Measurements from ENCODE around the gene BRINP3. TPM values are rescaled to one million over a fixed set of nuclear protein-coding genes. Genes with fewer than 3 reads are reported as not detected.

Gene BRINP3
- total RNA-seq, 3 donors from 2014 or later (not counting 1 experiment from before 2014, with no cell fraction given) = not detected

- no peak overlapping the region for H3K27ac ChIP-seq (ENCODE audit: low read length)
- H3K4me1 ChIP-seq (ENCODE audit: control insufficient read depth, insufficient read depth, low read length) = no peaks in the 10 kb centered on the region
- no peak overlapping the region for H3K4me3 ChIP-seq (ENCODE audit: low read length)
- H3K36me3 ChIP-seq (ENCODE audit: control insufficient read depth, insufficient read depth, low read length) = no peaks in the 10 kb centered on the region
- no peaks in the 10 kb centered on the region for H3K27me3 ChIP-seq (ENCODE audit: control insufficient read depth, insufficient read depth, low read length)
- no peaks in the 10 kb centered on the region for H3K4me1 Mint-ChIP-seq
- DNase-seq (no peak), ATAC-seq (no peak)
- TF ChIP-seq CTCF (IDR thresholded peaks at IDR 0.05) = no peak
- peaks cover 9 to 10% of the 10 kb centered on the region in 2 donors for H3K9me3 Mint-ChIP-seq
- H3K27ac Mint-ChIP-seq = no peak overlapping the region
- H3K9me3 ChIP-seq (ENCODE audit: control insufficient read depth, insufficient read depth, low read length) = peaks cover 6% of the 10 kb centered on the region
- no peak overlapping the region for H3K4me3 Mint-ChIP-seq
- WGBS (ENCODE audit: insufficient coverage) = 75% methylated on average over 2 of the region's 2 CpGs
- intact Hi-C loops (cut with micrococcal nuclease) = no loop called here
- no peaks in the 10 kb centered on the region for H3K27me3 Mint-ChIP-seq (ENCODE audit: low read depth in 2 of 2)
- H3K36me3 Mint-ChIP-seq = no peaks in the 10 kb centered on the region
These were observed 38.2 kb downstream of the BRINP3 start for GRCh38 chr1:190439447-190439846.

- H3K4me1 Mint-ChIP-seq = no peaks in the 10 kb centered on the region
- H3K9me3 Mint-ChIP-seq = peaks cover 9 to 17% of the 10 kb centered on the region in 2 donors
- DNase-seq (no peak), ATAC-seq (no peak)
- no peak overlapping the region for H3K27ac ChIP-seq (ENCODE audit: low read length)
- no peak overlapping the region for H3K27ac Mint-ChIP-seq
- H3K27me3 Mint-ChIP-seq (ENCODE audit: low read depth in 2 of 2) = no peaks in the 10 kb centered on the region
- H3K36me3 Mint-ChIP-seq = no peaks in the 10 kb centered on the region
- WGBS (ENCODE audit: insufficient coverage) = no CpG with 5 or more reads among the region's 1 CpG
- no peak overlapping the region for H3K4me3 Mint-ChIP-seq
- intact Hi-C loops (cut with micrococcal nuclease) = no loop called here
- no peaks in the 10 kb centered on the region for H3K27me3 ChIP-seq (ENCODE audit: control insufficient read depth, insufficient read depth, low read length)
- H3K9me3 ChIP-seq (ENCODE audit: control insufficient read depth, insufficient read depth, low read length) = no peaks in the 10 kb centered on the region
- H3K36me3 ChIP-seq (ENCODE audit: control insufficient read depth, insufficient read depth, low read length) = no peaks in the 10 kb centered on the region
- H3K4me3 ChIP-seq (ENCODE audit: low read length) = no peak overlapping the region
- no peak for TF ChIP-seq CTCF (IDR thresholded peaks at IDR 0.05)
- H3K4me1 ChIP-seq (ENCODE audit: control insufficient read depth, insufficient read depth, low read length) = no peaks in the 10 kb centered on the region
These were observed 41.0 kb downstream of the BRINP3 start for GRCh38 chr1:190436615-190437014.

GRCh38 chr1:190429932-190430331 lies 47.7 kb downstream of the BRINP3 start:
- no peaks in the 10 kb centered on the region for H3K27me3 ChIP-seq (ENCODE audit: control insufficient read depth, insufficient read depth, low read length)
- intact Hi-C loops (cut with micrococcal nuclease) = no loop called here
- H3K27ac ChIP-seq (ENCODE audit: low read length) = no peak overlapping the region
- 100% methylated on average over 1 of the region's 2 CpGs for WGBS (ENCODE audit: insufficient coverage)
- ATAC-seq (no peak), DNase-seq (no peak)
- no peaks in the 10 kb centered on the region for H3K4me1 ChIP-seq (ENCODE audit: control insufficient read depth, insufficient read depth, low read length)
- H3K4me3 ChIP-seq (ENCODE audit: low read length) = no peak overlapping the region
- Mint-ChIP-seq H3K4me3 (no peak overlapping the region), H3K27ac (no peak overlapping the region), H3K27me3 (ENCODE audit: low read depth in 2 of 2) (no peaks in the 10 kb centered on the region), H3K4me1 (no peaks in the 10 kb centered on the region), H3K36me3 (no peaks in the 10 kb centered on the region), H3K9me3 (peaks cover 6 to 16% of the 10 kb centered on the region in 2 donors)
- no peaks in the 10 kb centered on the region for H3K36me3 ChIP-seq (ENCODE audit: control insufficient read depth, insufficient read depth, low read length)
- H3K9me3 ChIP-seq (ENCODE audit: control insufficient read depth, insufficient read depth, low read length) = no peaks in the 10 kb centered on the region
- no peak for TF ChIP-seq CTCF (IDR thresholded peaks at IDR 0.05)

GRCh38 chr1:190429141-190429540 lies 48.5 kb downstream of the BRINP3 start:
- Mint-ChIP-seq H3K4me3 (no peak overlapping the region), H3K27ac (no peak overlapping the region), H3K4me1 (no peaks in the 10 kb centered on the region), H3K9me3 (peaks cover 9 to 21% of the 10 kb centered on the region in 2 donors), H3K27me3 (ENCODE audit: low read depth in 2 of 2) (no peaks in the 10 kb centered on the region), H3K36me3 (no peaks in the 10 kb centered on the region)
- Histone ChIP-seq H3K4me3 (ENCODE audit: low read length) (no peak overlapping the region), H3K36me3 (ENCODE audit: control insufficient read depth, insufficient read depth, low read length) (no peaks in the 10 kb centered on the region), H3K27me3 (ENCODE audit: control insufficient read depth, insufficient read depth, low read length) (no peaks in the 10 kb centered on the region), H3K4me1 (ENCODE audit: control insufficient read depth, insufficient read depth, low read length) (no peaks in the 10 kb centered on the region), H3K27ac (ENCODE audit: low read length) (no peak overlapping the region), H3K9me3 (ENCODE audit: control insufficient read depth, insufficient read depth, low read length) (no peaks in the 10 kb centered on the region)
- intact Hi-C loops (cut with micrococcal nuclease) = no loop called here
- DNase-seq (no peak), ATAC-seq (no peak)
- TF ChIP-seq CTCF (IDR thresholded peaks at IDR 0.05) = no peak

Measured in natural killer cell (primary cell).